Islet of Langerhans (tissue), 1 donor: ENCODE results near the gene TCEAL7.
"Not testable (repeated sequence)": the region's sequence is repeated elsewhere in the genome, so short reads cannot be mapped to it uniquely, and the experiment has no call there.

Experiments used
- FAIRE-seq: peaks from one replicate; lab custom pipeline; 2011; peaks lifted over from hg19 to GRCh38; lab: Jason Lieb, UNC

The TCEAL7 gene

GRCh38 chrX:103329991-103330390, at the start of gene TCEAL7:
Gene TCEAL7 (plus strand): TSS chrX:103330239. CDS start chrX:103331404, 1,165 bp downstream.
- no peak for FAIRE-seq

DNA sequence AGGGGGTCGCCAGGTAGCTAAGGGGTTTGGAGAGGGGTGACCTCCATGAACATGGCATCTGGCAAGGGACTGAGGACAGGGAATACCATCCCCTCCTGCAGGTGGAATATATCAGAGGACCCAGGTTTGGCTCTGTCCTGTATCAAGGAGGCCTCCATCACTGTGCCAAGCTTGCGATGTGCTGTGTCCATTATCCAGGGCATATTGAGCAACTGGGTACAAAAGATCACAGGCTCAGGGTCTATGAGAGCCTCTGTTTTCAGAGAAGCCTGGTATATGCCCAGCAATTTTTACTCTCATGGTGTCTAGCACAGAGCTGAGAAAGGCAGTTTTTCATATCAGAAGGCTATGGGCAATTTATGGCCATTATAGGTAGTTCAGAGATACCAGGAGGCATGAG, 36.9 kb upstream of the TCEAL7 start:
- FAIRE-seq: no peak

DNA sequence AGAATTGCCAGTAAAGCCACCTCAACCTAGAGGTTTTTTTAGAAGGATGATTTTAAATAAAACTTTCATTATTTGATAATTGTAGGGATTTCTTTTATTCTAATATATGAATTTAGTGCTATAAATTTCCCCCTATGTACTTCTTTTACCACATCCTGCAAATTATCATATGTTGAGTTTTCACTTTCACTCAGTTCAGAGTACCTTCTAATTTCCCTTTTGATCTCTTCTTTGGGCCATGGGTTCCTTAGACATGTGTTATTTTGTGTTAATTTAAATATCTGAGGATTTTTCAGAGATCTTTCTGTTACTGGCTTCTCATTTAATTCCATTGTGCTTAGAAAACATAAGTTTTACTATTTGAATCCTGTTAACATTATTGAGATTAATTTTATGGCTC, 25.3 kb upstream of the TCEAL7 start:
- FAIRE-seq: no peak

- FAIRE-seq: not testable (repeated sequence)
Measured at GRCh38 chrX:103305666-103306065, 24.4 kb upstream of the TCEAL7 start.

DNA sequence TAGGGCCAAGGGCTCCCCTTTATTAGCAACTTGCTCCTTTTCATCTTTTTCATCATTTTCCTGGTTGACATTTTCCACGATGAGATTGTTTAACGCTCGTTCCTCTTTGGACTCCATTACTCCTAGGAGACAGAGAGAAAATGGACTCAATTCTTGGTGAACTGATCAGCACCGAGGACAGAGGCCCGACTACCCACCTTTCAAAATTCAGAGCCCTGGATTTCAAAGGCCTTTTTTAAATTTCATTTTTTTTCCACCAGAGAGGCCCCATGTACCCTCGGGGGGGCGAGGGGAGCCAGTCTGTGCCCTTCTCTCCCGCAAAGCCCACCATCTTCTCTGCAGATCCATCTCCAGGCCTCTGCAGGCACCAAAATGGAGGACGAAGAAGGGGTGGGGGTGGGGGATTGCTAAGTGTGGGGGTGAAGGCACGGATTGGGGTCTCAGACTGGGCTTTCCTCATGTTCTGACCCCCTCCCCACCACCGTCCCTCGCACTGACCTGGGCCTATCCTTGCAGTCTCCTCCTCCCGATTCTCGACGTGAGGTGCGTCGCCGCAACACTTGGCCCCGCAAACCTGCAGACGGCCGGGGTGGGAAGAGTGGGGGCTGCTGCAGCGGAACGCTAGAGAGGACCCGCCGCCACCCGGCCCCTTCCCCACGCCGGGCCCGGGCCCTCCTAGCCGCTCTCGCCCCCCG, 20.0 kb upstream of the TCEAL7 start:
- FAIRE-seq: no peak

DNA sequence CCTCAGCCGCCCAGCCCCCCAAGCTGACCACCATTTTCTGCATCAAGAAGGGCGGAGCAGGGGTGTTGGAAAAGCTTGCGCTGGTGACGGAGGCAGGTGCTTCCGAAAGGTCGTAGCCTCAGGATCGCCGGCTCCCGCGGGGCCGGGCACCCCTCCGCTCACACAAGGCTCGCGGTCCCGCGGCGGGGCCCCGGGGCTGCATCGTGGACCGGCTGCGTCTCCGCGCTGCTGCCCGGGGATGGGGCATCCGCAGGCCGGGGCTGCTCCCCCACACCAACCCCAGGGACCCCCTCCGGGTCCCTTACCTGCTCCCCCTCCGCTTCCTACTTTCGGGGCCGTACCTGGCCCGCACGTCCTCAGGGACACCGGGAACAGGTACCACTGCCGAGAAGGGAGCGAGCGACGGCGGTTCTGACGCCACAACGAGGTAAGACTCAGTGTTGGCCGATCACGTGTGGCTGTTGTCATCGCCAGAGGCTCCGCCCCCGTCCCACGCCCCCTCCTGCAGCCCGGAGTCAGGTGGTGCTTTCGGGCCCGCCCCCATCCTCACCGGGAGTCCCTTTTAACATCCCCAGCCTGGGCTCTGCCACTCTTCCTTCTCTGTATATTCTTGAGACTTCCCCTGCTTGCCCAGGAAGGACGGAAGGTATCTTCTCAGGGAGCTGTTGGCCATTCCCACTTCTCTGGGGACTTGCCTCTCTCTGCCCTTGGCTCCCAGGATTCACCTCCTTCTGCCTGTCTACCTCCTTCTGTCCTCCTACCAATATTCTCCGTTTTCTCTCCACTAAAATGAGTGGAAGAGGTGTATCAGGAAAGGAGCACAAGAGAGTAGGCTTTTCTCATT, 19.3 kb upstream of the TCEAL7 start, which contains the start of gene BEX2:
TSS of gene BEX2 (minus strand) at position 436 of the 844 bp plus-strand sequence. CDS start 1,014 bp downstream, outside the sequence.
- no peak for FAIRE-seq

DNA sequence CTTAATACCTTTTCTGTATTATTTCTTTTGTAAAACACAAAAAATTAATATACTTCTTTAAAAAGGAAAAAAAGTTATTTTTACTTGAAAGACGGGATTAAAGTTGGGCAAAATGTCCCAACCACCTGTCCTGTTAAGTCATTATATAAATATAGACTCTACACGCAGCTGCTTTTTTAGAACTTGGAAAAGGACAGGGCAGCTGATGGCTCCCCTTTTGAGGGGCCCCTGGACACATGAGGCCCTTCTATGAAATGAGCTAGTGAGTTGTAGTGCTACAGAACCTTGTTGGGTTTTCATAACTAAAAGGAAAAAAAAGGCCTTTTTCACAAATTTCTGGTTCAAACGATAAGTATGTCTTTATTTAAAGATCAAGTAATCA, 18.6 kb upstream of the TCEAL7 start:
- peak; percentile 83 for FAIRE-seq

- no peak for FAIRE-seq
Measured at GRCh38 chrX:103330681-103331288, 746 bp downstream of the TCEAL7 start.

GRCh38 chrX:103338663-103339062, 8.6 kb downstream of the TCEAL7 start:
- no peak for FAIRE-seq

DNA sequence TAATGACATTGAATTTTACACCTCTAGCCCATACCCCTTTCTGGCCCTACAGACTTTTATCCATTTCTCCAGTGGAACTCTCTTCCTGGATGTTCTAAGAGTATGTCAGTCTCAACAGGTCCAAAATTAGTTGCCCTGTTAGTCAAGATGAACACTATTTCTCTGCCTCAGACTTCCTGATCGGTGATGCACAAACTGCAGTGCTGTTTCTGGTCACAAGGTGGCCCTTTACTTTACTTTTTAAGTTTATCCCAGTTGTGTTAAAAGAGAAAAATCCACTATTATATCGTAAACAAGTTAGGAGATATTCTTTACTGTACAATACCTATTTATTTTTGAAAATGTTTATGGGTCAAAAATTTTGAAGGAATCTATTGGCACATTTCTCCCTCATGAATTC, 13.1 kb downstream of the TCEAL7 start:
- FAIRE-seq: peak; percentile 83

DNA sequence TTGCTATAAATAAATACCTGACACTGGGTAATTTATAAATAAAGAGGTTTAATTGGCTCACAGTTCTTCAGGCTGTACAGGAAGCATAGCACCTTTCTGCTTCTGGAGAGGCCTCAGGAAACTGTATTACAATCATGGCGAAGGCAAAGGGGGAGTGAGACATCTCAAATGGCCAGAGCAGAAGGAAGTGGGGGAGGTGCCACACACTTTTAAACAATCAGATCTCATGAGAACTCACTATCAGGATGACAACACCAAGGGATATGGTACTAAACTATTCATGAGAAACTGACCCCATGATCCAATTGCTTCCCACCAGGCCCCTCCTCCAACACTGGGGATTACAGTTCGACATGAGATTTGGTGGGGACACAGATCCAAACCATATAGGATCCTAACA, 14.6 kb downstream of the TCEAL7 start:
- FAIRE-seq: no peak

DNA sequence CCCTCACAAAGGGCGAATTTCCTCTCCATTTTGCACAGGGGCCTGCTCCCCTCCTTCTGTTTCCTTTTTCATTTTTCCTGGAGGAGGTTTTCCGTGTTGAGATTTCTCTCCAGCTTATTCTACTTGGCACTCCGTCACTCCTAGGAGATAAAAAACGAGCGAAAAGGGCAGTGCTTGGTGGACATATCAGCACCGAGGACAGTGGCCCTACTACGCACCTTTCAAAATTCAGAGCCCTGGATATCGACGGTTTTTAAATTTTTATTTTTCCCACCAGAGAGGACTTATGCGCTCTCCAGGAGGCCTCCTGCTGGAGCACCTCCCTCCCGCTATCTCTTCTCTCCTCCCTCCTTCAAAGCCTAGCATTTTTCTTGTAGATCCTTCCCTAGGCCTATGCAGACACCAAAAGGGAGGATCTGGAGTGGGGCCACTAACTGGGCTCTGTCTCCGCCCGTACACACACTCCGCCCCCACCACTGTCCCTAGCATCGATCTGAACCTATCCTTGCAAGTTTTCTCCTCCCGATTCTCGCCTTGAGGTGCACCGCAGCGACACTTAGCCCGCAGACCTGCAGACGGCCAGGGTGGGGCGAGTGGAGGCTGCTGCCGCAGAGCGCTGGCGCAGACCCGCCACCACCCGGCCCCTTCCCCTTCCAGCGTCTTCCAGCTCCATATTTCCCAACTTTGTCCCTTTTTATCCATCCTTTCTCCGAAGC, 17.8 kb downstream of the TCEAL7 start:
- FAIRE-seq: no peak

- FAIRE-seq: peak; percentile 30
Measured at GRCh38 chrX:103356130-103356798, 26.2 kb downstream of the TCEAL7 start, which contains the start of gene TCEAL9. Gene TCEAL9 (plus strand): TSS chrX:103356506. CDS start chrX:103357685, 1,179 bp downstream.

- no peak for FAIRE-seq
Measured at GRCh38 chrX:103356858-103357257, 26.8 kb downstream of the TCEAL7 start.

GRCh38 chrX:103357871-103358270, 27.8 kb downstream of the TCEAL7 start:
- no peak for FAIRE-seq

DNA sequence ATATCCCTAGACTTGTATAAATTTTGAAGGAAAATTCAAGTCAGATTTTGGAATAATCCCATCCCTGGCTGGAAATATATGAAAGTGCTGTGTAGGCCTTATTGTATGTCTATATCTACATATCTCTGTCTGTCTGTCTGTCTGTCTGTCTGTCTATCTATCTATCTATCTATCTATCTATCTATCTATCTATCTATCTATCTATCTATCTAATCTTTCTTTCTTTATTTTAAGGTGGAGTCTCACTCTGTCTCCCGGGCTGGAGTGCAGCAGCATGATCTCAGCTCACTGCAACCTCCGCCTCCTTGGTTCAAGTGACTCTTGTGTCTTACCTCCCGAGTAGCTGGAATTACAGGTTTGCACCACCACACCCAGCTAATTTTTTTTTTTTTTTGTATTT, 29.6 kb downstream of the TCEAL7 start:
- not testable (repeated sequence) for FAIRE-seq

- FAIRE-seq: no peak
Measured at GRCh38 chrX:103360092-103360491, 30.1 kb downstream of the TCEAL7 start.

- FAIRE-seq: no peak
Measured at GRCh38 chrX:103360916-103361315, 30.9 kb downstream of the TCEAL7 start.

DNA sequence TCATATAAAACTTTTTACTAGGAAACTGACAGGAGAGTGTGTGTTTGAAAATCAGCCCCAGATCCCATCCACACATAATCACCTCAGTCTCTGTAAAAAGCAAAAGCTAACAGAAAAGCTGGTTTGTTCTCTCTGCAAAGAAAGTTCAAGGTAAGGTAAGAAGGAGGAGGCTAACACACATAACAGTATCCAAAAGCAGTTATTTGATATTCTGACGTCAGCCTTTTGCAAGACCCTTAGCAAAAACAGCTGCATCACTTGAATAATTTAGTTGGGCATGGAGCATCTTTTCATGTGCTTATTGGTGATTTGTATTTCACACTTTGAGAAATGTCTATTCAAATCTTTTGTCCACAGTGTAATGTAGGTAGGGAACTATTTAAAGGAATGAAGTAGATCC, 31.8 kb downstream of the TCEAL7 start:
- no peak for FAIRE-seq

- FAIRE-seq: no peak
Measured at GRCh38 chrX:103362474-103362873, 32.4 kb downstream of the TCEAL7 start.

GRCh38 chrX:103363046-103363445, 33.0 kb downstream of the TCEAL7 start:
- FAIRE-seq: no peak

DNA sequence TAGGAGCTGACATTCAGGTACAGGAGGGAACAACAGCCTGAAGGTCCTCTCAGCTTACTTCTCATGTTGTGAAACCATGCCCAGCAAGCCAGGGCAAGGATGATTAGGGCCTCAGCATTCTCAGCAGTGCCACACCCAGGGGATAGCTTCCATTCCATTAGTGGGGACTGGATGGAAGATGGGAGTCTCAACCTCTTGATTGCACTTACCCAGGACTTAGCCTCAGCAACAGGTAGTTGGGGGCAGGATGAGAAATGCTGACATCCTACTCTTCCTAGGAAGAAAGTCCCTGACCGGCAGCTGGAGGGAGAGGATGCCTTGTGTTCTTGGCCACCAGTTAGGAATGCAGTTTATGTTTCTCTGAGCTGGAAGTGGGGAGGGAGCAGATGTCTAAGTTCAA, 37.5 kb downstream of the TCEAL7 start:
- no peak for FAIRE-seq
